AG04450 (cell line): ENCODE measurements around the gene MYLK. TPM values are rescaled to one million over a fixed set of nuclear protein-coding genes. Genes with fewer than 3 reads are reported as not detected.

Experiments
- CTCF ChIA-PET: fragments of 300-600, 350-600 bp; formaldehyde crosslinking; extraction: SDS; loops from one replicate; lab custom pipeline; 2022; ENCODE audit warnings: antibody characterized with exemption, inconsistent platforms; lab: Charles Lee
- POLR2A ChIA-PET: fragments of 350-600 bp; formaldehyde crosslinking; extraction: SDS; loops from one replicate; lab custom pipeline; 2021; ENCODE audit warnings: antibody characterized with exemption, inconsistent platforms; lab: Yijun Ruan, JAX
- DNase-seq: peaks from one replicate; pipeline ENCODE4 v3.0.0-alpha.2; 2011; ENCODE audit warnings: low read depth, low spot score
- H3K27ac ChIP-seq: one replicate; pipeline ENCODE4 v1.5.1; 2012; ENCODE audit warnings: low read depth, low read length, control low read depth
- H3K27me3 ChIP-seq: one replicate; pipeline ENCODE4 v1.6.0; 2012; ENCODE audit warnings: low read length; ENCODE audit not compliant: control insufficient read depth, insufficient read depth
- H3K4me3 ChIP-seq: 2 replicates; pipeline ENCODE4 v1.5.1; 2011; ENCODE audit warnings: mild to moderate bottlenecking, low read depth, low read length, control low read depth
- H3K9me3 ChIP-seq: 2 replicates; pipeline ENCODE4 v1.5.1; 2012; ENCODE audit warnings: low read length; ENCODE audit not compliant: control insufficient read depth, insufficient read depth
- CTCF ChIP-seq: IDR thresholded peaks from 2 replicates; pipeline ENCODE4 v1.5.1; 2011; ENCODE audit warnings: low read depth, low read length, control low read depth, inconsistent platforms
- polyA plus RNA-seq: library from polyadenylated mRNA; depleted of rRNA; stranded (reverse); fragments of >200 nt; gene quantifications from 2 replicates; pipeline ENCODE4 v1.2.3, GENCODE V29; 2011

MYLK gene
- polyA plus RNA-seq, 1 experiment, result 1,320 TPM

GRCh38 chr3:123621850-123622189, 262.3 kb downstream of the MYLK start:
- POLR2A ChIA-PET, result no interaction called here
- Histone ChIP-seq H3K9me3 (no peaks in the 10 kb centered on the region), H3K27me3 (no peaks in the 10 kb centered on the region), H3K27ac (peak overlapping the region; percentile 95), H3K4me3 (no peak overlapping the region)
- no peak for TF ChIP-seq CTCF
- DNase-seq, result no peak
- CTCF ChIA-PET, result interaction anchor here (4.9 kb wide), 1 partner anchor 21 kb away, joined by 23 read pairs; no protein-coding TSS in a partner anchor

- no peak overlapping the region for H3K4me3 ChIP-seq
- no peaks in the 10 kb centered on the region for H3K27me3 ChIP-seq
- no peaks in the 10 kb centered on the region for H3K9me3 ChIP-seq
- TF ChIP-seq CTCF, result no peak
- H3K27ac ChIP-seq, result peak overlapping the region; percentile 95
- ChIA-PET POLR2A (interaction anchor here (0.6 to 2.7 kb wide), 3 partner anchors 10 to 35 kb away, joined by 5 to 10 read pairs (median 9); no protein-coding TSS in a partner anchor), CTCF (interaction anchor here (1.1 to 4.9 kb wide), 2 partner anchors 21 to 102 kb away, joined by 4 to 23 read pairs; no protein-coding TSS in a partner anchor)
- no peak for DNase-seq
Observed at GRCh38 chr3:123621186-123621849, 262.8 kb downstream of the MYLK start.

- CTCF ChIA-PET, result interaction anchor here (0.6 to 4.9 kb wide), 4 partner anchors 22 to 358 kb away, joined by 4 to 23 read pairs (median 5); no protein-coding TSS in a partner anchor
- Histone ChIP-seq H3K27me3 (no peaks in the 10 kb centered on the region), H3K4me3 (peak overlapping the region; percentile 82), H3K27ac (peak overlapping the region; percentile 95), H3K9me3 (no peaks in the 10 kb centered on the region)
- TF ChIP-seq CTCF, result no peak
- peak; percentile 84 for DNase-seq
- POLR2A ChIA-PET, result interaction anchor here (1.0 to 2.7 kb wide), 4 partner anchors 11 to 34 kb away, joined by 4 to 9 read pairs (median 5); no protein-coding TSS in a partner anchor
Observed at GRCh38 chr3:123620343-123620742, 263.8 kb downstream of the MYLK start.

GRCh38 chr3:123618768-123619484, 265.2 kb downstream of the MYLK start:
- Histone ChIP-seq H3K27ac (peak overlapping the region; percentile 39), H3K9me3 (no peaks in the 10 kb centered on the region), H3K27me3 (no peaks in the 10 kb centered on the region), H3K4me3 (peak overlapping the region; percentile 82)
- TF ChIP-seq CTCF, result no peak
- peak; percentile 39 for DNase-seq
- ChIA-PET POLR2A (interaction anchor here (0.6 to 2.7 kb wide), 5 partner anchors 13 to 33 kb away, joined by 3 to 5 read pairs (median 4); no protein-coding TSS in a partner anchor), CTCF (interaction anchor here (1.1 to 4.9 kb wide), 3 partner anchors 24 to 82 kb away, joined by 3 to 23 read pairs (median 6); no protein-coding TSS in a partner anchor)
